Measurements from ENCODE around the gene CMSS1.

- TF ChIP-seq CTCF (IDR thresholded peaks at IDR 0.05) (no peak), POLR2A (IDR thresholded peaks at IDR 0.05) (no peak)
These were observed 101.1 kb downstream of the CMSS1 start for GRCh38 chr3:99918715-99919114.

All from right lobe of liver (tissue), 4 donors.